ENCODE measurements around the gene B4GALT2. TPM values are rescaled to one million over a fixed set of nuclear protein-coding genes. Genes with fewer than 3 reads are reported as not detected.

Gene B4GALT2
- total RNA-seq, 2 experiments from 2014 or later = 0.57 to 1.4 TPM

- Histone ChIP-seq H4K20me1 (ENCODE audit: insufficient read depth, low read length) (no peaks in the 10 kb centered on the region), H2AFZ (ENCODE audit: low read length) (peak overlapping the region; percentile 90), H3K36me3 (ENCODE audit: insufficient read depth, low read length) (no peaks in the 10 kb centered on the region), H3K4me1 (ENCODE audit: insufficient read depth, low read length, poor library complexity, severe bottlenecking) (peaks cover 28% of the 10 kb centered on the region), H3K4me3 (ENCODE audit: low read depth, low read length, poor library complexity, severe bottlenecking) (peak overlapping the region; percentile 71), H3K9me2 (ENCODE audit: insufficient read depth, low read length) (no peaks in the 10 kb centered on the region), H3K4me2 (ENCODE audit: low read length) (peak overlapping the region; percentile 83), H3K79me2 (ENCODE audit: insufficient read depth, low read depth, low read length) (no peaks in the 10 kb centered on the region), H3K27ac (ENCODE audit: low read depth, low read length, poor library complexity, severe bottlenecking) (no peak overlapping the region), H3K9me3 (ENCODE audit: low read length) (no peaks in the 10 kb centered on the region)
- DNase-seq (ENCODE audit: low spot score) = no peak
- TF ChIP-seq EZH2phosphoT487 (IDR thresholded peaks at IDR 0.05; ENCODE audit: borderline replicate concordance, low read depth, low read length) (no peak), CTCF (conservative IDR thresholded peaks at IDR 0.05; ENCODE audit: low read length) (no peak)
- ChIA-PET POLR2A (no interaction called here), CTCF (ENCODE audit: unreplicated experiment) (interaction anchor here (0.6 to 0.9 kb wide), 3 partner anchors 50 to 263 kb away, joined by 3 to 4 read pairs (median 3); no protein-coding TSS in a partner anchor)
- intact Hi-C loops (cut with micrococcal nuclease; ENCODE audit: unreplicated experiment) = loop anchor here (1.0 to 2.0 kb wide), 2 partner anchors 16 to 39 kb away; partner anchors contain the start of gene ATP6V0B
- BruUV-seq (replicated peaks) = no TSS peak
These were observed 12.1 kb downstream of the B4GALT2 start for GRCh38 chr1:43991200-43991475.

DNA sequence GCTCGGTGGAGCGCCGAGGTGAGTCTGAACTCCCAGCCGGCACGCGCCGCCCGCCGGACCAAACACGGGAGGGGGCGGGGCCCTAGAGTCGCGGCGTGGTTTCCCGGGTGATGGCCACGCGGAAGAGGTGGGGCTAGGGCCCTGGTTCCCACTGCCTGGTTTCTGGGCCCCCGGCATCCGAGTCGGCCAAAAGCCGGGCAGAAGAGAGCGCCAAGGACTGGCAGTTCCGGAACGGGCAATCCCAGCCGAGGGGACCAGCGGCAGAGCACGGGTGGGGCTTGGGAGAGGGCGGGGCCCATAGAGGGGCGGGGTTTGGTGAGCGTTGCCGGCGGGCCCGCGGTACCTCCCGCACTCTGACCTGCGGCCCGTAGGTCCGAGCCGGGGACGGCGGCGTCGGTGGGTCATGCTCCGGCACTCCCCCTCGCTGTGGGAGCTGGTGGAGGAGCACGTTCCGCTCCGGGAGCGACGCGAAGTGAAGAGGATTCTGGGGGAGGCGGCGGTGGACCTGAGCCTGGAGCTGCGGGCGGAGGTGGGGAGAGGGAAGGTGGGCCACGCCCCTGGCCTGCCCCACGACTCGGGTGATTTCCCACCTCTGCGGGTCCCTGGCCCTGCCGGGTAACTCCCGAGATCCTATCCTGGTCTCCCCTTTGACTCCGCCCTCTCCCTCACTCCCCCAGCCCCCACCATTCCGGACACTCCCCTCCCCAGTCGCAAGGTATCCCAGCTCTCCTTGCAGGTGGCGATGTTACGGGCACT is 12.6 kb downstream of the B4GALT2 start, which contains the start of gene CCDC24:
CCDC24 (plus strand) TSS at position 124 of the 756 bp plus-strand sequence; CDS start at position 404, 280 bp downstream.
- DNase-seq (ENCODE audit: low spot score) = peak; percentile 71
- no TSS peak for BruUV-seq (replicated peaks)
- TF ChIP-seq CTCF (conservative IDR thresholded peaks at IDR 0.05; ENCODE audit: low read length) (no peak), EZH2phosphoT487 (IDR thresholded peaks at IDR 0.05; ENCODE audit: borderline replicate concordance, low read depth, low read length) (no peak)
- Histone ChIP-seq H3K4me3 (ENCODE audit: low read depth, low read length, poor library complexity, severe bottlenecking) (peak within 1 kb of the TSS; percentile 71), H3K4me1 (ENCODE audit: insufficient read depth, low read length, poor library complexity, severe bottlenecking) (peaks cover 28% of the 10 kb centered on the region), H3K4me2 (ENCODE audit: low read length) (peak within 1 kb of the TSS; percentile 83), H3K9me2 (ENCODE audit: insufficient read depth, low read length) (no peaks in the 10 kb centered on the region), H2AFZ (ENCODE audit: low read length) (peak within 1 kb of the TSS; percentile 90), H3K36me3 (ENCODE audit: insufficient read depth, low read length) (no peaks in the 10 kb centered on the region), H3K27ac (ENCODE audit: low read depth, low read length, poor library complexity, severe bottlenecking) (no peak within 1 kb of the TSS), H3K9me3 (ENCODE audit: low read length) (no peaks in the 10 kb centered on the region), H4K20me1 (ENCODE audit: insufficient read depth, low read length) (no peaks in the 10 kb centered on the region), H3K79me2 (ENCODE audit: insufficient read depth, low read depth, low read length) (no peaks in the 10 kb centered on the region)
- CTCF ChIA-PET (ENCODE audit: unreplicated experiment) = interaction anchor here (0.9 to 1.2 kb wide), 2 partner anchors 16 to 49 kb away, joined by 3 to 4 read pairs; partner anchors contain the start of gene ATP6V0B
- intact Hi-C loops (cut with micrococcal nuclease; ENCODE audit: unreplicated experiment) = loop anchor here (1.0 to 2.0 kb wide), 2 partner anchors 17 to 39 kb away; partner anchors contain the start of gene ATP6V0B
- POLR2A ChIA-PET = no interaction called here
